ENCODE results near the gene CSPG5.

CSPG5 gene

DNA sequence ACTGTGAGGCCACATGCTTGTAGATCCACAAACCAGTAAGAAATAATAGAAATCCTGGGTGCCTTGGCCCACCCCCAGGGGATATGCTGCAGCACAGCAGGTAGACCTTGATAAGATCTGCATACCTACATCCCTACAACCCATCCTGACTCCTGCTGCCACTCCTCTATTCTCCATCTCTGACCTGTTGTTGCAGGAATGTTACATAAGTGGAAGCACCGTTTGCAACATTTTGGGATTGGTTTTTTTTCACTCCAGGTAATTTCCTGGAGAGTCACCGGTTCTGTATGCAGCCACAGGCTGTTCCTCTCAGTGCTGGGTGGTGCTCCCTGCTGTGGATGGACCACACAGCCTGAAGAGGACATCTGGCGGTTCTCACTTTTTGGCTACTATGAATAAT is 16.1 kb upstream of the CSPG5 start:
- Histone ChIP-seq H3K27me3 (ENCODE audit: insufficient read depth, poor library complexity, severe bottlenecking) (no peaks in the 10 kb centered on the region), H3K4me3 (replicated peaks; ENCODE audit: insufficient read depth, low read length) (no peak overlapping the region), H3K27ac (replicated peaks) (no peak overlapping the region)
- TF ChIP-seq, protein P1, sequence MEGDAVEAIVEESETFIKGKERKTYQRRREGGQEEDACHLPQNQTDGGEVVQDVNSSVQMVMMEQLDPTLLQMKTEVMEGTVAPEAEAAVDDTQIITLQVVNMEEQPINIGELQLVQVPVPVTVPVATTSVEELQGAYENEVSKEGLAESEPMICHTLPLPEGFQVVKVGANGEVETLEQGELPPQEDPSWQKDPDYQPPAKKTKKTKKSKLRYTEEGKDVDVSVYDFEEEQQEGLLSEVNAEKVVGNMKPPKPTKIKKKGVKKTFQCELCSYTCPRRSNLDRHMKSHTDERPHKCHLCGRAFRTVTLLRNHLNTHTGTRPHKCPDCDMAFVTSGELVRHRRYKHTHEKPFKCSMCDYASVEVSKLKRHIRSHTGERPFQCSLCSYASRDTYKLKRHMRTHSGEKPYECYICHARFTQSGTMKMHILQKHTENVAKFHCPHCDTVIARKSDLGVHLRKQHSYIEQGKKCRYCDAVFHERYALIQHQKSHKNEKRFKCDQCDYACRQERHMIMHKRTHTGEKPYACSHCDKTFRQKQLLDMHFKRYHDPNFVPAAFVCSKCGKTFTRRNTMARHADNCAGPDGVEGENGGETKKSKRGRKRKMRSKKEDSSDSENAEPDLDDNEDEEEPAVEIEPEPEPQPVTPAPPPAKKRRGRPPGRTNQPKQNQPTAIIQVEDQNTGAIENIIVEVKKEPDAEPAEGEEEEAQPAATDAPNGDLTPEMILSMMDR (IDR thresholded peaks at IDR 0.05; ENCODE audit: insufficient read depth, low read length), result no peak
- TF ChIP-seq GABPA (IDR thresholded peaks at IDR 0.05; ENCODE audit: low read depth) (no peak), POLR2AphosphoS5 (IDR thresholded peaks at IDR 0.05; ENCODE audit: low read depth) (no peak), SPI1 (IDR thresholded peaks at IDR 0.05; ENCODE audit: borderline replicate concordance, low read depth) (no peak)
- TF ChIP-seq, protein P2, sequence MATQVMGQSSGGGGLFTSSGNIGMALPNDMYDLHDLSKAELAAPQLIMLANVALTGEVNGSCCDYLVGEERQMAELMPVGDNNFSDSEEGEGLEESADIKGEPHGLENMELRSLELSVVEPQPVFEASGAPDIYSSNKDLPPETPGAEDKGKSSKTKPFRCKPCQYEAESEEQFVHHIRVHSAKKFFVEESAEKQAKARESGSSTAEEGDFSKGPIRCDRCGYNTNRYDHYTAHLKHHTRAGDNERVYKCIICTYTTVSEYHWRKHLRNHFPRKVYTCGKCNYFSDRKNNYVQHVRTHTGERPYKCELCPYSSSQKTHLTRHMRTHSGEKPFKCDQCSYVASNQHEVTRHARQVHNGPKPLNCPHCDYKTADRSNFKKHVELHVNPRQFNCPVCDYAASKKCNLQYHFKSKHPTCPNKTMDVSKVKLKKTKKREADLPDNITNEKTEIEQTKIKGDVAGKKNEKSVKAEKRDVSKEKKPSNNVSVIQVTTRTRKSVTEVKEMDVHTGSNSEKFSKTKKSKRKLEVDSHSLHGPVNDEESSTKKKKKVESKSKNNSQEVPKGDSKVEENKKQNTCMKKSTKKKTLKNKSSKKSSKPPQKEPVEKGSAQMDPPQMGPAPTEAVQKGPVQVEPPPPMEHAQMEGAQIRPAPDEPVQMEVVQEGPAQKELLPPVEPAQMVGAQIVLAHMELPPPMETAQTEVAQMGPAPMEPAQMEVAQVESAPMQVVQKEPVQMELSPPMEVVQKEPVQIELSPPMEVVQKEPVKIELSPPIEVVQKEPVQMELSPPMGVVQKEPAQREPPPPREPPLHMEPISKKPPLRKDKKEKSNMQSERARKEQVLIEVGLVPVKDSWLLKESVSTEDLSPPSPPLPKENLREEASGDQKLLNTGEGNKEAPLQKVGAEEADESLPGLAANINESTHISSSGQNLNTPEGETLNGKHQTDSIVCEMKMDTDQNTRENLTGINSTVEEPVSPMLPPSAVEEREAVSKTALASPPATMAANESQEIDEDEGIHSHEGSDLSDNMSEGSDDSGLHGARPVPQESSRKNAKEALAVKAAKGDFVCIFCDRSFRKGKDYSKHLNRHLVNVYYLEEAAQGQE (IDR thresholded peaks at IDR 0.05; ENCODE audit: insufficient replicate concordance, low read depth), result no peak
- no peak for DNase-seq (ENCODE audit: low read depth in 1 of 2, low spot score in 1 of 2)

DNA sequence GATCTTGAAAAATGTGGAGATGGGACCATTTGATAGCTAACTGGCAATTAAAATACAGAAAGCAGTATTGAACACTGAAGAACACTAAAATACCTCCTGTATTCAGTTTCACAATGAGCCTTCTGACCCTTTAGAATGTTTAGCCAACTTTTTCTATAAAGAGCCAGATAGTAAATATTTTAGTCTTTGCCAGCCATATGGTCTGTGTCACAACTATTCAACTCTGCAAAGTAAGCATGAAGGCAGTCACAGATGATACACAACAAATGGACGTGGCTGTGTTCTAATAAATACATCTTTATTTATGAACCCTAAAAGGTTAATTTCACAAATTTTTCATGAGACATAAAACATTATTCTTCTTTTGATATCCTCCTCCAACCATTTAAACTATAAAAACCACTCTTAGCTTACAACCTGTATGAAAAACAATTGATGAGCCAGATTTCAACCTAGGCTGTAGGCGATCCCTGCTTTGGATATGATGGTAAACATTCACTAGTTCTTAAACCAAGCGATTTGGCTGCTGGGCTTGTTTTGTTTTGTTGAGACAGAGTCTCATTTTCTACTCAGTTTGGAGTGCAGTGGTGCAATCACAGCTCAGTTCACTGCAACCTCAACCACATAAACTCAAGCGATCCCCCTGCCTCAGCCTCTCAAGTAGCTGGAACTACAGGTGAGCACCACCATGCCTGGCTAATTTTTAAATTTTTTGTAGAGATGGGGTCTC is 13.6 kb upstream of the CSPG5 start:
- Histone ChIP-seq H3K27ac (replicated peaks) (no peak overlapping the region), H3K27me3 (ENCODE audit: insufficient read depth, poor library complexity, severe bottlenecking) (no peaks in the 10 kb centered on the region), H3K4me3 (replicated peaks; ENCODE audit: insufficient read depth, low read length) (no peak overlapping the region)
- DNase-seq (ENCODE audit: low read depth in 1 of 2, low spot score in 1 of 2), result no peak
- TF ChIP-seq, protein P2 (IDR thresholded peaks at IDR 0.05; ENCODE audit: insufficient replicate concordance, low read depth), result no peak
- TF ChIP-seq SPI1 (IDR thresholded peaks at IDR 0.05; ENCODE audit: borderline replicate concordance, low read depth), result no peak
- TF ChIP-seq POLR2AphosphoS5 (IDR thresholded peaks at IDR 0.05; ENCODE audit: low read depth), result no peak
- TF ChIP-seq, protein P1 (IDR thresholded peaks at IDR 0.05; ENCODE audit: insufficient read depth, low read length), result no peak
- no peak for TF ChIP-seq GABPA (IDR thresholded peaks at IDR 0.05; ENCODE audit: low read depth)

DNA sequence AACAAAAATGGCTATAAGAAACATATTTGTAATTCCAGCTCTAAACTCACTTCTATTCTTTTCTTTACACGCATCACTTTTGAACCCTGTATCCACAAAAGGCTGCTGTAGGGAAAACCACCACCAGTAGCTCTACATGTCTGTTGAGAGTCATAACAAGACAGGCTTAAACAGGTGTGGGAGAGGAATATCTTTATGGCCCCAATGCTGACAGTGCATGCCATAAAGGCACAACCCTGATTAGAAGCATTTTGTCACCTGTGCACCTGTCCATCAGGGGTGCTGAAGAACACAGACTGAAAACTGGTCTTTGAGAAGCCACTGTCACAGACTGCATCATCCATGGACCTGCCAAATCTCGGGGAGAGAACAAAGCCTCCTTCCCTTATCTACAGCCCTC is 11.6 kb upstream of the CSPG5 start:
- H3K27ac ChIP-seq (replicated peaks), result no peak overlapping the region
- DNase-seq (ENCODE audit: low read depth in 1 of 2, low spot score in 1 of 2), result no peak
- no peaks in the 10 kb centered on the region for H3K27me3 ChIP-seq (ENCODE audit: insufficient read depth, poor library complexity, severe bottlenecking)
- TF ChIP-seq POLR2AphosphoS5 (IDR thresholded peaks at IDR 0.05; ENCODE audit: low read depth), result no peak
- TF ChIP-seq SPI1 (IDR thresholded peaks at IDR 0.05; ENCODE audit: borderline replicate concordance, low read depth), result no peak
- TF ChIP-seq, protein P1 (IDR thresholded peaks at IDR 0.05; ENCODE audit: insufficient read depth, low read length), result no peak
- TF ChIP-seq GABPA (IDR thresholded peaks at IDR 0.05; ENCODE audit: low read depth), result no peak
- TF ChIP-seq, protein P2 (IDR thresholded peaks at IDR 0.05; ENCODE audit: insufficient replicate concordance, low read depth), result no peak
- no peak overlapping the region for H3K4me3 ChIP-seq (replicated peaks; ENCODE audit: insufficient read depth, low read length)

Data from HL-60 (cell line).